ENCODE data around the gene IDH2. TPM values are rescaled to one million over a fixed set of nuclear protein-coding genes. Genes with fewer than 3 reads are reported as not detected.
"Not testable (repeated sequence)": the region's sequence is repeated elsewhere in the genome, so short reads cannot be mapped to it uniquely, and the experiment has no call there.

Gene IDH2
- total RNA-seq, 2 experiments from 2014 or later = 218 to 224 TPM

DNA sequence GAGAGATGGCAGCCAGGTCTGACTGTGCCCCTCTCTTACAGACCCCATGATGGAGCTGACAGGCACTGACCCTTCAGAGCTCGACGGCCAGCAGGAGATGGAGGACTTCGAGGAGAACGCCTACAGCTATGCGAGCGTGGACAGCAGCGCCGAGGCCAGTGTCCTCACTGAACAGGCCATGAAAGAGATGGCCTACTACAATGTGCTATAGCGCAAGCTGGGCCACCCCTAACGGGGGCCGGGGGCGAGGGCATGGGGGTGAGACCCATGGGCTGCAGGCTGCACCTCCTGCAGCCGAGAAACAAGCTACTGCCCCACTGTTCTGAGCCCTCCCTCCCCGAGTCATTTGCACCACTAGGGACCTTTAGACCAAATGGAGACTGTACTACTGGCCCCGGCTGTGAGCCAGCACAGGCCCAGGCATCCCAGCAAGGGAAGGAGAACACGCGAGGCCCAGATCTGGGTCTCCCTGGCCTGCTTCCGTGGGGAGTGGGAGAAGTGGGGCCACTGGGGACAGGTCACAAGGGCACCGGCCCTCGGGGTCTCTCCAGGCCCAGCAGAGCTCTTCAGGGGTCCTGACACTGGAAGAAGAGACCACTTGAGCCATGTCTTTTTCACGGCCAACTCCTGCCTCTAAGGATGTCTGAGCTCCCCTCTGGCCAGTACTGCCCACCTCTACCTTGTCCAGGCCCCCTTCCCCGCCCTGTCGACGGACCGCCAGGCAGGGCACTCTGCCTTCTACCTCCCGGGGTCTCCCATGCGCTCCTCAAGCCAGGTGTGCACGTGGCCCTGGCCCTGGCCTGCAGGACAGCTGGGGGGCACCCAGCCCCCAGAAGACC lies 22.4 kb downstream of the IDH2 start:
- Mint-ChIP-seq H3K36me3 (ENCODE audit: low read depth) (peaks cover 33% of the 10 kb centered on the region), H3K4me1 (peaks cover 6% of the 10 kb centered on the region), H3K9me3 (no peaks in the 10 kb centered on the region), H3K27ac (no peak overlapping the region), H3K4me3 (no peak overlapping the region), H3K27me3 (no peaks in the 10 kb centered on the region)
- POLR2A ChIA-PET = interaction anchor here (0.9 to 1.8 kb wide), 5 partner anchors 11 to 192 kb away, joined by 3 to 5 read pairs (median 3); partner anchors contain the start of gene AP3S2
- no peak for DNase-seq
- CTCF ChIA-PET = interaction anchor here (1.4 to 3.0 kb wide), 2 partner anchors 9 to 77 kb away, joined by 3 to 11 read pairs; no protein-coding TSS in a partner anchor

DNA sequence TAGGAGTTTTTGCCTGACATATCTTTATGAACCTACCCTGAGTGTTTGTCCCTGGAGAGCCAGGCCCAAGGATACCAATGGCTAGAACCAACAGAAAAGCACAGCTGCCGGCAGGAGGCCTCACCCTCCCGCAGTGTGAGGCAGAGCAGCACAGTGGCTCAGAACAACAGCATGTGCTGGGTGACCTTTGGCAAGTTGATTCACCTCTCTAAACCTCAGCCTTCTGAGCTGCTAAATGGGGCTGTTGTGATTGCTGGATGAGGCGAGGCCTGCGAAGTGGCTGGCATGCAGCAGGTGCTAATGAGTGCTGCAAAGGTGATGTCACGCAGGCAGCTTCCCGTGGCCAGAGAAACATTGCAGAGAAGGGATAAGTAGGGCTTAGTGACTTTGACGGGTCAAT lies 23.3 kb downstream of the IDH2 start:
- Mint-ChIP-seq H3K4me3 (no peak overlapping the region), H3K36me3 (ENCODE audit: low read depth) (peaks cover 25% of the 10 kb centered on the region), H3K9me3 (no peaks in the 10 kb centered on the region), H3K4me1 (peaks cover 6% of the 10 kb centered on the region), H3K27ac (no peak overlapping the region), H3K27me3 (no peaks in the 10 kb centered on the region)
- POLR2A ChIA-PET = interaction anchor here (0.9 to 1.8 kb wide), 5 partner anchors 12 to 191 kb away, joined by 3 to 5 read pairs (median 3); partner anchors contain the start of gene AP3S2
- CTCF ChIA-PET = interaction anchor here (1.4 to 3.0 kb wide), 3 partner anchors 8 to 76 kb away, joined by 3 to 11 read pairs (median 6); no protein-coding TSS in a partner anchor
- DNase-seq = no peak

DNA sequence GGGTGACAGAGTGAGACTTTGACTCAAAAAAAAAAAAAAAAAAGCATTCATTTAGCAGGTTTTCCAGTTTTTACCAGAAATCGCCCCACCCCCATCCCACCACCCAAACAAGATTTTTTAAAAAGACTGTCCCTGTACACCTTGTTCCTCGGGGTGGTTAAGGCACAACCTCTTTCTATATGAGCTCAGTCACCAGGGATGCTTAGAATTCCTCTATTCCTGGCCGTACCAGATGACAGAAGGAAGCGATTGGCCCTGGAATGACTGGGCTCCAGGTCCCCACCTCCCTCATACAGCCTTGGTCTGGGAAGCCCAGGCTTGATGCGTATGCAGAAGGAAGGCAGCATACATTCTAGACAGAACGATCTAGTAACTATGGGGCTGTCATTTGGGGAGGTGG lies 25.6 kb downstream of the IDH2 start:
- Mint-ChIP-seq H3K27ac (no peak overlapping the region), H3K27me3 (no peaks in the 10 kb centered on the region), H3K36me3 (ENCODE audit: low read depth) (peaks cover 14% of the 10 kb centered on the region), H3K9me3 (no peaks in the 10 kb centered on the region), H3K4me1 (peaks cover 6% of the 10 kb centered on the region), H3K4me3 (no peak overlapping the region)
- ChIA-PET POLR2A (interaction anchor here (1.6 kb wide), 1 partner anchor 17 kb away, joined by 4 read pairs; no protein-coding TSS in a partner anchor), CTCF (no interaction called here)
- no peak for DNase-seq

DNA sequence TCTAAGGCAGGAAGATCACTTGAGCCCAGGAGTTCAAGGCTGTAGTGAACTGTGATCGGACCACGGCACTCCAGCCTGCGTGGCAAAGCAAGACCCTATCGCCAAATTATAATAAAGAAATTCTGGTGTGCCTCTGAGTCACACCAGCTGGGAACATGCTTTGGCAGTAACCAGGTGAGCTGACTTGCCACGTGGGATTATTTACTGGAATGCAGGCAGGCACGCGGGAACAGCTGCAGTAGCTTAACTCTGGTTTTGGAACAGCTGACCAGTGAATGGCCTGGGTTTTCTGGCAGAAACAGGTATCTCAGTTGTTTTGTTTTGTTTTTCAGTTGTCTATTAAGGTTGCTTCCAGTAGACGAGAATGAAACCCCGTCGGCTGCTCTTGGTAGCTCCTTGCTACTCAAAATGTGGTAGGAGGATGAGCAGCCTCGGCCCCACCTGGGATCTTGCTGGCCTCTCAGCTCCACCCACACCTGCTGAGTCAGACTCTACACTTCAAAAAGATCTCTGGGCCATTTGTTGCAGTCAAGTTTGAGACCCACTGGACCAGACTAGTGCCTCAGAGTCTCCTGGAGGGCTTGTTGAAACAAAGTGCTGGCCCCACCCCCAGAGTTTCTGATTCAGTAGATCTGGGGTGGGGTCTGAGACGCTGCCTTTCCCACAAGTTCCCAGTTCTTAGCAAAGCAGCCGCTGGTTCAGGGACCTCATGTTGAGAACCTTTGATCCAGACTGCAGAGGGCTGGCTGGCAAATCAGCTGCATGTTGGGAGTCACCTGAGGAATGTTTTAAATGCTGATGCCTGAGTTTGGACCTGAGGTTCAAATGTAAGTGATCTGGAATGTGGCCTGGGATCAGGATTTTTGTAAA lies 26.6 kb downstream of the IDH2 start:
- Mint-ChIP-seq H3K36me3 (ENCODE audit: low read depth) (peaks cover 11% of the 10 kb centered on the region), H3K27me3 (no peaks in the 10 kb centered on the region), H3K4me3 (no peak overlapping the region), H3K27ac (no peak overlapping the region), H3K4me1 (peaks cover 10% of the 10 kb centered on the region), H3K9me3 (no peaks in the 10 kb centered on the region)
- ChIA-PET CTCF (interaction anchor here (0.8 to 2.0 kb wide), 3 partner anchors 10 to 201 kb away, joined by 3 to 8 read pairs (median 3); no protein-coding TSS in a partner anchor), POLR2A (interaction anchor here (0.8 to 2.2 kb wide), 6 partner anchors 16 to 182 kb away, joined by 3 to 8 read pairs (median 4); partner anchors contain the start of genes AP3S2 and IDH2)
- DNase-seq = no peak

DNA sequence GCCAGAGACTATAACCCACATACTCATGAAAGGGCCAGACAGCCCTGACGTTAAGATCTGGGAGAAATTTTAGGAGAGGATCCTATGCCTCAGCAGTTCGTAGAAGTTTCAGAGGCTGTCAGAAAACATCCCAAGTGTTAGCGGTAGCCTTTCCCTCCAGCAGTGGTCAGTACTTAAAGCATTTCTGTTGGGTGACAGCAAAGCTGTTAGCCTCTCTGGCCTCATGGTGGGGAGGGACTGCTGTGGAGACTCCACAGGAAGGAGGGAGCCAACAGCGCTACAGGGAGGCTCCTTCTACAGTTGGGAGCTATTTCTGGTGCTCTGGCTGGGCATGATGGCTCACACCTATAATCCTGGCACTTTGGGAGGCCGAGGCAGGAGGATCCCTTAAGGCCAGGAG lies 27.4 kb downstream of the IDH2 start:
- Mint-ChIP-seq H3K4me1 (peaks cover 10% of the 10 kb centered on the region), H3K9me3 (no peaks in the 10 kb centered on the region), H3K27ac (no peak overlapping the region), H3K27me3 (no peaks in the 10 kb centered on the region), H3K36me3 (ENCODE audit: low read depth) (peaks cover 11% of the 10 kb centered on the region), H3K4me3 (no peak overlapping the region)
- no peak for DNase-seq
- ChIA-PET CTCF (interaction anchor here (0.8 to 2.0 kb wide), 2 partner anchors 10 to 200 kb away, joined by 3 to 8 read pairs; no protein-coding TSS in a partner anchor), POLR2A (interaction anchor here (1.2 to 2.2 kb wide), 5 partner anchors 15 to 181 kb away, joined by 3 to 8 read pairs (median 4); partner anchors contain the start of genes AP3S2 and IDH2)

DNA sequence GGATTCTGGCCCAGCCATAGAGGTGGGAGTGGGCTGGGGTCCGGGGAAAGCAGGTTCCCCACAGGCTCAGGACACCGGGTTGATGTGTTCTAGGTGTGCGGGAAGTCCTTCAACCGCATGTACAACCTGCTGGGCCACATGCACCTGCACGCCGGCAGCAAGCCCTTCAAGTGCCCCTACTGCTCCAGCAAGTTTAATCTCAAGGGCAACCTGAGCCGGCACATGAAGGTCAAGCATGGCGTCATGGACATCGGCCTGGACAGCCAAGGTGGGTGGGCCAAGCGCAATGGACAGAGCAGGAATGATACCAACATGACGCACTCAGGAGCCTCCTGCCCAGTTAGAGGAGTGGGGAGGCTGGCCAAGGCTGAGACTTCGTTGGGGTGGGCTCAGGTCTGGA lies 28.2 kb downstream of the IDH2 start:
- Mint-ChIP-seq H3K4me3 (no peak overlapping the region), H3K27ac (no peak overlapping the region), H3K36me3 (ENCODE audit: low read depth) (peaks cover 14% of the 10 kb centered on the region), H3K27me3 (no peaks in the 10 kb centered on the region), H3K4me1 (peaks cover 10% of the 10 kb centered on the region), H3K9me3 (no peaks in the 10 kb centered on the region)
- ChIA-PET CTCF (interaction anchor here (1.3 to 2.0 kb wide), 2 partner anchors 176 to 199 kb away, joined by 4 to 8 read pairs; no protein-coding TSS in a partner anchor), POLR2A (interaction anchor here (1.4 to 2.2 kb wide), 2 partner anchors 28 to 61 kb away, joined by 3 to 8 read pairs; partner anchors contain the start of gene IDH2)
- DNase-seq = no peak

DNA sequence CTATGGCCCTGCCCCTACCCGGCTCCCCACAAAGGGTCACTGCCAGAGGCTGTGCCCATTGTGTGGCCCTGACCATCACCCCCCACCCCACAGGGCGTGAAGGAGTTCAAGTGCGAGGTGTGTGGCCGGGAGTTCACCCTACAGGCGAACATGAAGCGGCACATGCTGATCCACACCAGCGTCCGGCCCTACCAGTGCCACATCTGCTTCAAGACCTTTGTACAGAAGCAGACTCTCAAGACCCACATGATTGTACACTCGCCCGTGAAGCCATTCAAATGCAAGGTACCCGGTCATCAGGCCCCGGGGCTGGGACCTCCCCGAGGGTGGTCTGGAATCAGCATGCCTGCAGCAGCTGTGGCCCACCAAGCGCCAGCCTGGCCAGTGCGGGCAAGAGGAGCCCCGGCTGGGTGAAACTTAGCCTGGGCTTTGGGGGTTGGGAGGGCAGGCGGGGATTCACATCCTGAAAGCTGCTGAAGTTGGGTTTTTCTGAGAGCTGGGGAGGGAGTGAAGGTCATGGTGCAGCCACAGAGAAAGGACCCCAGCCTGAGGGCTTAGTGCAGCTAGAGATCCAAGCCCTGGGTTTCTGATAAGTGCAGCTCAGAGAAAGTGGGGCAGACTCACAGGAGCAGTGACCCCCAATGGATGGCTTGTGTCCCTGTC lies 29.2 kb downstream of the IDH2 start:
- Mint-ChIP-seq H3K27me3 (no peaks in the 10 kb centered on the region), H3K9me3 (no peaks in the 10 kb centered on the region), H3K4me3 (no peak overlapping the region), H3K4me1 (peaks cover 10% of the 10 kb centered on the region), H3K27ac (no peak overlapping the region), H3K36me3 (ENCODE audit: low read depth) (peaks cover 17% of the 10 kb centered on the region)
- POLR2A ChIA-PET = no interaction called here
- DNase-seq = no peak
- CTCF ChIA-PET = interaction anchor here (1.3 kb wide), 1 partner anchor 175 kb away, joined by 4 read pairs; no protein-coding TSS in a partner anchor

DNA sequence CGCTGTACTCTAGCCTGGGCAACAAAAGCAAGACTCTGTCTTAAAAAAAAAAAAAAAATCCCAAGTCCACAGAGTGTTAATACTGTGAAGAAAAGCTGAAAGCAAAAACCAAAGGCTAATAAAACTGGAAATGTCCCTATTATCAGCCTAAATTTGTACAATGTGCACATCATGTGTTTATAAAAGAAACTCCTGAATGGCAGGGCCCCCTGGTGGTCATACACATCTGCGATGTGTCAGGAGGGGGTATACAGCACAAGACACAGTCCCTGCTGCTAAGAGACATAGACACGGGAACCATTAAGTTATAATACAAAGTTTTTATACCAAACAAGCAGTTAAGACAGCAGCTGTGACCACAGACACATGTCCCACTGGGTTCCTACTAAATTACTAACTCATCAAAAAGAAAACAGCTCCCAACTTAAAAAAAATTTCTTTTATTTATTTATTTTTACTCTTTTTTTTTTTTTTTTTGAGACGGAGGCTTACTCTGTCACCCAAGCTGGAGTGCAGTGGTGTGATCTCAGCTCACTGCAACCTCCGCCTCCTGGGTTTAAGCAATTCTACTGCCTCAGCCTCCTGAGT lies 31.0 kb downstream of the IDH2 start:
- Mint-ChIP-seq H3K4me1 (peaks cover 10% of the 10 kb centered on the region), H3K27ac (no peak overlapping the region), H3K27me3 (no peaks in the 10 kb centered on the region), H3K4me3 (no peak overlapping the region), H3K9me3 (no peaks in the 10 kb centered on the region), H3K36me3 (ENCODE audit: low read depth) (peaks cover 13% of the 10 kb centered on the region)
- DNase-seq = peak; percentile 83
- ChIA-PET CTCF (interaction anchor here (0.7 to 2.8 kb wide), 44 partner anchors 8 to 330 kb away, joined by 3 to 34 read pairs (median 4); partner anchors contain the start of gene MESP1), POLR2A (interaction anchor here (0.7 to 2.5 kb wide), 5 partner anchors 12 to 181 kb away, joined by 3 to 10 read pairs (median 4); partner anchors contain the start of gene AP3S2)

DNA sequence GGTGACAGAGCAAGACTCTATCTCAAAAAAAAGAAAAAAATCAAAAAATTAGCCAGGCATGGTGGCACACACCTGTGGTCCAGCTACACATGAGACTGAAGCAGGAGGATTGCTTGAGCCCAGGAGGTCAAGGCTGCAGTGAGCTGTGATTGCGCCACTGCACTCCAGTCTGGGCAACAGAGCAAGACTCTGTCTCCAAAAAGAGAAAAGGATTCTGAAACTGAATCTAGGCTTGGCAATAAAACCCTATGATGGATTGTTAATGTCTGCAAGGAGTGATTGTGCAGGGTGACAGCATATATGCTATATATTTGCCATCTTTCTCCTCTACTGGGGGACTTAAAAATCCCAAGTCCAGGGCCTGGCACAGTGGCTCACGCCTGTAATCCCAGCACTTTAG lies 31.6 kb downstream of the IDH2 start:
- not testable (repeated sequence) for H3K4me1 Mint-ChIP-seq; H3K27ac Mint-ChIP-seq; H3K4me3 Mint-ChIP-seq; H3K36me3 Mint-ChIP-seq (ENCODE audit: low read depth); H3K9me3 Mint-ChIP-seq; DNase-seq; H3K27me3 Mint-ChIP-seq
- ChIA-PET POLR2A (interaction anchor here (0.6 to 2.5 kb wide), 4 partner anchors 10 to 177 kb away, joined by 3 to 10 read pairs (median 4); partner anchors contain the start of gene AP3S2), CTCF (interaction anchor here (0.7 to 2.8 kb wide), 32 partner anchors 9 to 331 kb away, joined by 3 to 34 read pairs (median 4); no protein-coding TSS in a partner anchor)

DNA sequence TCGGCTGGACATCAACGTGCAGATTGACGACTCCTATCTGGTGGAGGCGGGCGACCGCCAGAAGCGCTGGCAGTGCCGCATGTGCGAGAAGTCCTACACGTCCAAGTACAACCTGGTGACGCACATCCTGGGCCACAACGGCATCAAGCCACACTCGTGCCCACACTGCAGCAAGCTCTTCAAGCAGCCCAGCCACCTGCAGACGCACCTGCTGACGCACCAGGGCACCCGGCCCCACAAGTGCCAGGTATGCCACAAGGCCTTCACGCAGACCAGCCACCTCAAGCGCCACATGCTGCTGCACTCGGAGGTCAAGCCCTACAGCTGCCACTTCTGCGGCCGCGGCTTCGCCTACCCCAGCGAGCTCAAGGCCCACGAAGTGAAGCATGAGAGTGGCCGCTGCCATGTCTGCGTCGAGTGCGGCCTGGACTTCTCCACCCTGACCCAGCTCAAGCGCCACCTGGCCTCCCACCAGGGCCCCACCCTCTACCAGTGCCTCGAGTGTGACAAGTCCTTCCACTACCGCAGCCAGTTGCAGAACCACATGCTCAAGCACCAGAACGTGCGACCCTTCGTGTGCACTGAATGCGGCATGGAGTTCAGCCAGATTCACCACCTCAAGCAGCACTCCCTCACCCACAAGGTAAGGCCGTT lies 34.2 kb downstream of the IDH2 start:
- Mint-ChIP-seq H3K36me3 (ENCODE audit: low read depth) (peaks cover 10% of the 10 kb centered on the region), H3K27me3 (no peaks in the 10 kb centered on the region), H3K9me3 (no peaks in the 10 kb centered on the region), H3K27ac (no peak overlapping the region), H3K4me1 (peaks cover 7% of the 10 kb centered on the region), H3K4me3 (no peak overlapping the region)
- CTCF ChIA-PET = interaction anchor here (0.5 kb wide), 1 partner anchor 169 kb away, joined by 3 read pairs; no protein-coding TSS in a partner anchor
- POLR2A ChIA-PET = no interaction called here
- no peak for DNase-seq

DNA sequence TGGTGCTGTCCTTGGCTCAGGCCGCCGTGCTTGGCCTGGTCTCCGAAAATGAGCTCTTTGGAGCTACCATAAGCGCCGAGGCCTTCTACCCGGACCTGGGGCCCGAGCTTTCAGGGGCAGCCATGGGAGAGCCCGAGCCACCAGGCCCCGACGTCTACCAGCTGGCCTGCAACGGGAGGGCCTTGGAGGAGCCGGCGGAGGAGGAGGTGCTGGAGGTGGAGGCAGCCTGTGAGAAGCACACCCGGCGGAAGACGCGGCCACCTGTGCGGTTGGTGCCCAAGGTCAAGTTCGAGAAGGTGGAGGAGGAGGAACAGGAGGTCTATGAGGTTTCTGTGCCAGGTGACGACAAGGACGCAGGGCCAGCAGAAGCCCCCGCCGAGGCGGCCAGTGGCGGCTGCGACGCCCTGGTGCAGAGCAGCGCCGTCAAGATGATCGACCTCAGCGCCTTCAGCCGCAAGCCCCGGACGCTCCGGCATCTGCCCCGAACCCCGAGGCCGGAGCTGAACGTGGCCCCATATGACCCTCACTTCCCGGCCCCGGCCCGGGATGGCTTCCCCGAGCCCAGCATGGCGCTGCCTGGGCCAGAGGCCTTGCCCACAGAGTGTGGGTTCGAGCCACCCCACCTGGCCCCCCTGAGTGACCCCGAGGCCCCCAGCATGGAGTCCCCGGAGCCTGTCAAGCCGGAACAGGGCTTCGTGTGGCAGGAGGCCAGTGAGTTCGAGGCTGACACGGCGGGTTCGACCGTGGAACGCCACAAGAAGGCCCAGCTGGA lies 34.9 kb downstream of the IDH2 start:
- Mint-ChIP-seq H3K4me3 (no peak overlapping the region), H3K27me3 (no peaks in the 10 kb centered on the region), H3K27ac (peak overlapping the region; percentile 31), H3K36me3 (ENCODE audit: low read depth) (peaks cover 10% of the 10 kb centered on the region), H3K9me3 (no peaks in the 10 kb centered on the region), H3K4me1 (peaks cover 12% of the 10 kb centered on the region)
- no peak for DNase-seq
- ChIA-PET POLR2A (no interaction called here), CTCF (interaction anchor here (0.5 kb wide), 1 partner anchor 169 kb away, joined by 3 read pairs; no protein-coding TSS in a partner anchor)
